Hepatocyte (in vitro differentiated cells): ENCODE data around the gene PARG. TPM values are rescaled to one million over a fixed set of nuclear protein-coding genes. Genes with fewer than 3 reads are reported as not detected.
A peak's percentile ranks its signal among the peaks of the same experiment; 100 is the strongest.

Experiments used
- DNase-seq: peaks from one replicate; pipeline ENCODE4 v3.0.0-alpha.2; 2016; ENCODE audit warnings: low spot score
- H2AFZ ChIP-seq: fragments of 200-600 bp; sonication (generic); 2 replicates; pipeline ENCODE4 v1.6.0; 2016; ENCODE audit warnings: antibody characterized with exemption, mild to moderate bottlenecking
- H3K27ac ChIP-seq: fragments of 200-600 bp; sonication (generic); 2 replicates; pipeline ENCODE4 v1.5.1; 2016; ENCODE audit warnings: mild to moderate bottlenecking
- H3K27me3 ChIP-seq: fragments of 200-600 bp; sonication (generic); 2 replicates; pipeline ENCODE4 v1.6.1; 2016
- H3K36me3 ChIP-seq: fragments of 200-600 bp; sonication (generic); replicated peaks from 2 replicates; pipeline ENCODE4 v1.5.1; 2016; ENCODE audit warnings: low read depth; ENCODE audit not compliant: insufficient read depth
- H3K4me1 ChIP-seq: fragments of 200-600 bp; sonication (generic); 2 replicates; pipeline ENCODE4 v1.5.1; 2016; ENCODE audit warnings: mild to moderate bottlenecking, moderate library complexity; ENCODE audit not compliant: insufficient read depth
- H3K4me2 ChIP-seq: fragments of 200-600 bp; sonication (generic); 2 replicates; pipeline ENCODE4 v1.6.0; 2016
- H3K4me3 ChIP-seq: fragments of 200-600 bp; sonication (generic); 2 replicates; pipeline ENCODE4 v1.5.1; 2016; ENCODE audit warnings: mild to moderate bottlenecking
- H3K79me2 ChIP-seq: fragments of 200-600 bp; sonication (generic); 2 replicates; pipeline ENCODE4 v1.6.0; 2017; ENCODE audit warnings: mild to moderate bottlenecking
- H3K9me2 ChIP-seq: fragments of 200-600 bp; sonication (generic); replicated peaks from 2 replicates; pipeline ENCODE4 v1.6.0; 2017; ENCODE audit warnings: mild to moderate bottlenecking; ENCODE audit not compliant: insufficient read depth
- H3K9me3 ChIP-seq: fragments of 200-600 bp; sonication (generic); 2 replicates; pipeline ENCODE4 v1.5.1; 2016; ENCODE audit warnings: low read depth, mild to moderate bottlenecking
- H4K20me1 ChIP-seq: fragments of 200-600 bp; sonication (generic); 2 replicates; pipeline ENCODE4 v1.6.0; 2016; ENCODE audit warnings: mild to moderate bottlenecking; ENCODE audit not compliant: insufficient read depth, poor library complexity, severe bottlenecking
- EZH2 ChIP-seq: fragments of 200-600 bp; sonication (generic); IDR thresholded peaks from 2 replicates; pipeline ENCODE4 v1.6.1; 2016; ENCODE audit warnings: antibody characterized with exemption, mild to moderate bottlenecking, borderline replicate concordance
- EZH2phosphoT487 ChIP-seq: fragments of 200-600 bp; sonication (generic); IDR thresholded peaks from one replicate; pipeline ENCODE4 v1.6.1; 2018; ENCODE audit warnings: antibody characterized with exemption, mild to moderate bottlenecking, low read depth, moderate library complexity; ENCODE audit not compliant: unreplicated experiment, severe bottlenecking
- WGBS: methylation state at CpG from one replicate; pipeline ENCODE4 v1.1.6; 2016; ENCODE audit warnings: low lambda C conversion rate; ENCODE audit errors: missing lambda C conversion rate; 5-methylcytosine and 5-hydroxymethylcytosine counted together
- polyA plus RNA-seq: library from polyadenylated mRNA; unstranded; fragments of >200 nt; fragmentation: Nextera tagmentation; extraction: Ambion mirVana; gene quantifications from 2 replicates; pipeline ENCODE4 v1.2.1, GENCODE V29; 2016
- total RNA-seq: library from RNA; depleted of rRNA; stranded (reverse); fragments of >200 nt; gene quantifications from 2 replicates; pipeline ENCODE4 v1.2.3, GENCODE V29; 2014
- TF ChIP-seq, protein P1 (sequence below): fragments of 200-600 bp; sonication (generic); IDR thresholded peaks from 2 replicates; pipeline ENCODE4 v1.5.1; 2016; ENCODE audit warnings: antibody characterized with exemption, mild to moderate bottlenecking; ENCODE audit not compliant: poor library complexity

The PARG gene
- total and polyA plus RNA-seq, 2 experiments from 2014 or later = 20.4 to 33.3 TPM

DNA sequence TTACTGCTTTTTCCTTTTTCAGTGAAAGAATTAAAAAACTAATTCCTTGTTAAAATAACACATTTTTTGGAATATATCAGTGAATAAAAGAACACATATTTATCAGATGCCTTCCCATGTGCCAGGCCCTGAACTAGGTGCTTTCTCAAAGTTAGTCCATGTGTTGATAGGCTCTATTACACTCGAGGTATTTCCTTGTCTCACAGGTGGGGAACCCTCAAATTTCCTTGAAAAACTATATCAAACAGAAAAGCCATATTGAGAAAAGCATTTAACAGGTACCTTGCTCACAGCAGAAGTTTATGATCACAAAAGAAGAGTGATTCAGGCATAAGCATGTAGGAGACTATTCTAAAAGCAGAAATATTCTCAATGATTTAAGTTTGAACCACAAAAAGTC, 104.1 kb downstream of the PARG start:
- Histone ChIP-seq H3K4me3 (no peak overlapping the region), H3K79me2 (no peaks in the 10 kb centered on the region), H3K27me3 (no peaks in the 10 kb centered on the region), H3K27ac (peak overlapping the region; percentile 80), H3K36me3 (no peaks in the 10 kb centered on the region), H3K4me1 (peaks cover 13% of the 10 kb centered on the region), H2AFZ (peak overlapping the region; percentile 15), H3K4me2 (peak overlapping the region; percentile 61), H3K9me2 (no peaks in the 10 kb centered on the region), H4K20me1 (no peaks in the 10 kb centered on the region), H3K9me3 (no peaks in the 10 kb centered on the region)
- 64% methylated on average over 1 of the region's 1 CpG for WGBS
- TF ChIP-seq EZH2phosphoT487 = no peak
- no peak for TF ChIP-seq EZH2
- TF ChIP-seq, protein P1, sequence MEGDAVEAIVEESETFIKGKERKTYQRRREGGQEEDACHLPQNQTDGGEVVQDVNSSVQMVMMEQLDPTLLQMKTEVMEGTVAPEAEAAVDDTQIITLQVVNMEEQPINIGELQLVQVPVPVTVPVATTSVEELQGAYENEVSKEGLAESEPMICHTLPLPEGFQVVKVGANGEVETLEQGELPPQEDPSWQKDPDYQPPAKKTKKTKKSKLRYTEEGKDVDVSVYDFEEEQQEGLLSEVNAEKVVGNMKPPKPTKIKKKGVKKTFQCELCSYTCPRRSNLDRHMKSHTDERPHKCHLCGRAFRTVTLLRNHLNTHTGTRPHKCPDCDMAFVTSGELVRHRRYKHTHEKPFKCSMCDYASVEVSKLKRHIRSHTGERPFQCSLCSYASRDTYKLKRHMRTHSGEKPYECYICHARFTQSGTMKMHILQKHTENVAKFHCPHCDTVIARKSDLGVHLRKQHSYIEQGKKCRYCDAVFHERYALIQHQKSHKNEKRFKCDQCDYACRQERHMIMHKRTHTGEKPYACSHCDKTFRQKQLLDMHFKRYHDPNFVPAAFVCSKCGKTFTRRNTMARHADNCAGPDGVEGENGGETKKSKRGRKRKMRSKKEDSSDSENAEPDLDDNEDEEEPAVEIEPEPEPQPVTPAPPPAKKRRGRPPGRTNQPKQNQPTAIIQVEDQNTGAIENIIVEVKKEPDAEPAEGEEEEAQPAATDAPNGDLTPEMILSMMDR = no peak
- DNase-seq = no peak

DNA sequence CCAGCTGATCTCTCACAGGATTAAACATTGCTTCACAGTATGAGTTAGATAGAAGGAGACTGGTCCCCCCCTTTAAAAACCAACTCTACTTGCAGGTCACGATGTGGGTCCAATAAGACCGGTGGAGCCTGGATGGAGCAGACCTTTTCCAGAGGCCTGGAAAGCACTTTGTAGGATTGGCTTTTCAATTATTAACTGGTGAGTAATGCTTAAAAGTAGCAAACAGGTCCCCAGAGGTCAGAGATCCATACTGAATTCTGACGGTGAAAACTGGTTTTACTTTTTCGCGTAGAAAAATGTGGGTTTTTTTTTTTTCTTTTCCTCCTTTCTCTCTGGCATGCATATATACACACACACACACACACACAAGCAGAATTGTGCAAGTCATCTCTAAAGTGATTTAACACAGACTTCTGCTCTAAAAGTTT, 104.8 kb downstream of the PARG start:
- DNase-seq = peak; percentile 57
- WGBS = 36% methylated on average over 5 of the region's 5 CpGs
- no peak for TF ChIP-seq EZH2
- TF ChIP-seq EZH2phosphoT487 = no peak
- TF ChIP-seq, protein P1 = no peak
- no peaks in the 10 kb centered on the region for H3K9me3 ChIP-seq
- H4K20me1 ChIP-seq = no peaks in the 10 kb centered on the region
- peak overlapping the region; percentile 61 for H3K4me2 ChIP-seq
- H3K27me3 ChIP-seq = no peaks in the 10 kb centered on the region
- peak overlapping the region; percentile 80 for H3K27ac ChIP-seq
- no peaks in the 10 kb centered on the region for H3K9me2 ChIP-seq
- H3K4me1 ChIP-seq = peaks cover 13% of the 10 kb centered on the region
- H3K4me3 ChIP-seq = no peak overlapping the region
- H3K79me2 ChIP-seq = no peaks in the 10 kb centered on the region
- H3K36me3 ChIP-seq = no peaks in the 10 kb centered on the region
- peak overlapping the region; percentile 15 for H2AFZ ChIP-seq

DNA sequence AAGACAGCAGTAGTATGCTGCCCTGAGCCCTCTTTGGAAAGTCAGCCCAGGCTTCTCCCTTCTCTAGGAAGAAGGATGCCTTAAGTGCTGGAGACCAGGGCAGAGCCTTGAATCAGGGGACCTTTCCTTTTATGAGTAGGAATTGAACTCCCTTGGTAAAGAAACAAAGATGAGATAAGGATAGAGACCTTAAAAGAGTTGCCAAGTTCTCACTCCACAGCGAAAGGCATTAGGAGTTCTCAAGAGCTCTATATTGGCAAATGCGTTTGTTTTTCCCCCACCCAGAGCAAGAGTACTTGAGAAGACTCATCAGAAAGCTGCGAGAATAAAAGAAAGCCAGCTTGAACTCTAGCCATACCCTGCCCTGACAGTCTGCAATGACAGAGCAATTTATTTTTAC, 106.9 kb downstream of the PARG start:
- Histone ChIP-seq H3K9me3 (no peaks in the 10 kb centered on the region), H3K4me3 (no peak overlapping the region), H2AFZ (no peak overlapping the region), H3K27me3 (no peaks in the 10 kb centered on the region), H3K4me2 (no peak overlapping the region), H3K27ac (peak overlapping the region; percentile 4), H3K9me2 (no peaks in the 10 kb centered on the region), H3K79me2 (no peaks in the 10 kb centered on the region), H4K20me1 (no peaks in the 10 kb centered on the region), H3K4me1 (peaks cover 13% of the 10 kb centered on the region), H3K36me3 (no peaks in the 10 kb centered on the region)
- TF ChIP-seq EZH2 (no peak), EZH2phosphoT487 (no peak)
- TF ChIP-seq, protein P1 = no peak
- no peak for DNase-seq
- WGBS = 64% methylated on average over 3 of the region's 3 CpGs

DNA sequence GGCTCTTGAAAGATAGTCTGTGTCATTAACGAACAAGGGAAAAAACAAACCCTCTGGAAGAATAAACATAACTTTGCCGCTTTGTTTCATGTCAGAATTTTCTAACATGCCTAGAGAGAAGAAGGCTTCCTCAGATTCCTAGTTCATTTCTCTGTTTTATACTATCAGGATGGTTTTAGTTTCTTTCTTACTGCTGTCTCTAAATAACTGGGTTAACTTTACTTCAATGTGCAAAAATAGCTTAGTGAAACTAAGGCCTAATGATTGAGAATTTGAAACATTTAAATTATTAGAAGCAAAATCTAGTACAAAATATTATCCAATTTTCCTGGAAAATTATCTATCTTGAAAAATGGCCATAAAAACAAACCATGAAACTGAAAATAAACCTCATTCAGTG, 107.6 kb downstream of the PARG start:
- Histone ChIP-seq H3K4me3 (no peak overlapping the region), H3K27me3 (no peaks in the 10 kb centered on the region), H3K27ac (no peak overlapping the region), H3K4me1 (peaks cover 13% of the 10 kb centered on the region), H3K9me3 (no peaks in the 10 kb centered on the region), H3K79me2 (no peaks in the 10 kb centered on the region), H3K9me2 (no peaks in the 10 kb centered on the region), H3K36me3 (no peaks in the 10 kb centered on the region), H3K4me2 (no peak overlapping the region), H4K20me1 (no peaks in the 10 kb centered on the region), H2AFZ (no peak overlapping the region)
- no peak for TF ChIP-seq EZH2
- TF ChIP-seq, protein P1 = no peak
- TF ChIP-seq EZH2phosphoT487 = no peak
- 92% methylated on average over 2 of the region's 2 CpGs for WGBS
- DNase-seq = no peak
